ENCODE results near the gene CPTP.

The CPTP gene

GRCh38 chr1:1338278-1338677 is 13.7 kb downstream of the CPTP start:
- no peak for TF ChIP-seq CTCF (IDR thresholded peaks at IDR 0.05)

- TF ChIP-seq CTCF (IDR thresholded peaks at IDR 0.05), result no peak
These were observed 15.6 kb downstream of the CPTP start for GRCh38 chr1:1340185-1340584.

- no peak for TF ChIP-seq CTCF (IDR thresholded peaks at IDR 0.05)
These were observed 16.4 kb downstream of the CPTP start for GRCh38 chr1:1340791-1341548.

GRCh38 chr1:1341549-1342021 is 17.0 kb downstream of the CPTP start:
- TF ChIP-seq CTCF (IDR thresholded peaks at IDR 0.05), result no peak

GRCh38 chr1:1342061-1342562 is 17.5 kb downstream of the CPTP start:
- no peak for TF ChIP-seq CTCF (IDR thresholded peaks at IDR 0.05)

- TF ChIP-seq CTCF (IDR thresholded peaks at IDR 0.05), result no peak
These were observed 18.0 kb downstream of the CPTP start for GRCh38 chr1:1342584-1343115.

GRCh38 chr1:1343811-1344421 is 19.3 kb downstream of the CPTP start:
- TF ChIP-seq CTCF (IDR thresholded peaks at IDR 0.05), result no peak
